GM21786 (cell line): ENCODE data around the gene SDCCAG8.
A peak's percentile ranks its signal among the peaks of the same experiment; 100 is the strongest.

Experiments used
- ATAC-seq: cut with Tn5 transposase; IDR thresholded peaks from one replicate; pipeline ENCODE4 v1.9.1; 2021; ENCODE audit not compliant: unreplicated experiment

SDCCAG8 gene

GRCh38 chr1:243280571-243281129 lies 24.8 kb downstream of the SDCCAG8 start:
- no peak for ATAC-seq

- ATAC-seq = no peak
These were observed 25.8 kb downstream of the SDCCAG8 start for GRCh38 chr1:243281672-243282071.

DNA sequence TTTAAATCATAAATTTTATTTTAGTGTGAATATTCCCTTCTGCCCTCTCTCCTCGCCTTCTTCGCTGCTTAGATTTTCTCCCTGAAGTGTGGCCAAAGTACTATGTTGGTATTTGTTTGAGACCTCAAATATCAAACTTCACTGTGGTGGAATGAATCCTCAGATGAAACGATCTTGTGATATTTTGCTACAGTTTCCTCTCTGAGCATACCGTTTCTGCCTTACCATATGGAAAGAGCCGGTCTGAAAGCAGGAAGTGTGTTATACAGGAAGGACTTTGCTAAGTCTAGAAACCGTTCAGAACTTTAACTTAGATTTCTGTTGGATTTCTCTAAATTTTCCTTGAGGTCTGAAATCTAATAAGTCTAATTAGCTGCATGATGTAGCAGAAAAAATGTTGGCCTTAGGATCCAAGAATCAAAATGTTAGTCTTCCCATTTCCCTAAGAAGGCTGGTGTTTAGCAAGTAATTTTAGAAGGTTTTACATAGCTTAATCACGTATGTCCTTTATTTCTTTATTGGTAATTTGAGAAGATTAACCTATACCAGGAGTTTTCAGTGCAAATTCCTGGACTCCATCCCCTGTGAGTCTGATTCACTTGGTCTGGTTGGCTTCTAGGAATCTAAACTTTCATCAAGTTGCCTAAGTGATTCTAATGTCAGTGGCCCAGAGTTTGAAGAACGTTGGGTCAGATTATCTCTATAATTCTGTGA lies 30.7 kb downstream of the SDCCAG8 start:
- ATAC-seq = no peak

GRCh38 chr1:243287123-243287460 lies 31.3 kb downstream of the SDCCAG8 start:
- no peak for ATAC-seq

DNA sequence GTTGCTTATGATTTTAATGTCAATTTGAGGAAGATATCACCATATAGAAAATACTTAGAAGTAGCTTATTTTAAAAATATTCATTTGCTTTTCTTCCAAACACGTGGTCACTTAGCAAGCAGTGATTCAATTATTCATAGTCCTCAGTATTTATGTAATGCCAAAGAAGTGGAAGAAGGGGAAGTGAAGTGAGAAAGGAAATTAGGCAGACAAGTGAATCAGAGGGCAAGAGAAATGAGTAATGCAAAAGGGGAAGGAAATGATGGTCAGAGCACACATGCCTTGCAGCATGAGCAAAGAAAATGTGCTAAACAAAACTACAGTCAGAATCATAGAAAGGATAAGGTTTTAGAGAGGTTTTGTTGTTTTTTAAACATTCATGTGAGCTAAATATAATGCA lies 31.8 kb downstream of the SDCCAG8 start:
- ATAC-seq = peak; percentile 90

DNA sequence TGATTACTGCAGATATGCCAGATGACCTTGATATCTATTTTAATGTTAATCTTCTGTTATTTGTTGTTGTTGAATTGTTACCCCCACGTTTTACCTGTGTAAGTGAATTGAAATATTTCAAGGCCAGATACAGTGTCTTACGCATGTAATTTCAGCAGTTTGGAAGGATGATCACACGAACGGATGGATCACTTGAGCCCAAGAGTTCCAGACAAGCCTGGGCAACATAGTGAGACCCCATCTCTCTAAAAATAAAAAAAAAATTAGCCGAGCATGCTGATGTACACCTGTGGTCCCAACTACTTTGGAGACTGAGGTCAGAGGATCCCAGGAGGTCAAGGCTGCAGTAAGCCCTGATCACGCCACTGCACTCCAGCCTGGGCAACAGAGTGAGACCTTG lies 32.2 kb downstream of the SDCCAG8 start:
- ATAC-seq = no peak

- no peak for ATAC-seq
These were observed 35.5 kb downstream of the SDCCAG8 start for GRCh38 chr1:243291292-243291691.

DNA sequence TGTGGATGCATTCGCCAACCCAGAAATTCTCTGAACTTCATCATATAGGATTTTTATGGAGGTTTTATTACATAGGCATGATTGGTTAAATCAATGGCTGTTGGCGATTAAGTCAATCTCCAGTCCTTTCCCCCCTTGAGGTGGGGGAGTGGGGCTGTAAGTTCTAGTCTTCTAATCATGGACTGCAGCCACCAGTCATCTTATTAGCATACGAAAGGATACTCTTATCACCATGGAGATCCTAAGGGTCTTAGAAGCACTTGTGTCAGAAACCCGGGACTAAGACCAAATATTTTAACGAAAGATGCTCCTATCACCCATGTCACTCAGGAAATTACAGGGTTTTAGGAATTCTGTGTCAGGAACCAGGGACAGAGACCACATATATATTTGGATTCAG lies 36.3 kb downstream of the SDCCAG8 start:
- ATAC-seq = no peak

- no peak for ATAC-seq
These were observed 38.3 kb downstream of the SDCCAG8 start for GRCh38 chr1:243293941-243294722.

GRCh38 chr1:243294723-243295121 lies 38.9 kb downstream of the SDCCAG8 start:
- no peak for ATAC-seq

DNA sequence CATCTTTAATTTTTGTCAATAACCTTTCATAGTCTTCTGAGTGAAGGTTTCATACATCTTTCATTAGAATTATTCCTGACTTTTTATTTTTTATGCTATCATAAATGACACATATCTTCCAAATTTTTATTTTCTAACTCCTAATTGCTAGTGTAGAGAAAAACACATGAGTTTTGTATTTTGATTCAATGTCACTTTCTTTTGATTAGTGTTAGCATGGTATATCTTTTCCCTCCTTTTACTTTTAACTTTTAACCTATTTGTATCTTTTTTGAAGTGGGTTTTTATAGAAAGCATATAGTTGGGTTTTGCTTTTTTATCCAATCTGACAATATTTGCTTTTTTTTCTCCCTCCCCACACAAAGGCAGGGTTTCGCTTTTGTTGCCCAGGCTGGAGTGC lies 43.2 kb downstream of the SDCCAG8 start:
- ATAC-seq = no peak

GRCh38 chr1:243301059-243301458 lies 45.2 kb downstream of the SDCCAG8 start:
- no peak for ATAC-seq

DNA sequence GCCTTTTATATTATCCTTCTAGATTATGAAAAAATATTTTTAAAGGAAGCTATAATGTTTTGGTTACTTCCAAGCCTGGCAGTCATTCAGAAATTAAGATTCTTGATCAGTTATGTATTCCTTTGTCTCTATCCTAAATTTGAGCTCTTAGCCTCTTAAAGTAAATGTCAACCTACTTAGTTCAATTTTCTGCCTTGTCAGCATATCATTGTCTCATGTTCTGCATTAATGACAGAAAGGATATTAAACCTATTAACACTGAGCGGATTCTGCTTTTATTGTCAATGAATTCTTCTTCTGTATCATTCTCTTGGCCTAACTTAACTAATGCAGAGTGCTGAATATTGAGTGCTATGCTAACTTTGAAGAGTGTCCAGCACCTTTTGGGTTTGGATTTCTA lies 56.0 kb downstream of the SDCCAG8 start:
- ATAC-seq = no peak

GRCh38 chr1:243312952-243313634 lies 57.3 kb downstream of the SDCCAG8 start:
- ATAC-seq = peak; percentile 31

GRCh38 chr1:243313635-243314536 lies 58.0 kb downstream of the SDCCAG8 start:
- ATAC-seq = peak; percentile 75

- no peak for ATAC-seq
These were observed 59.6 kb downstream of the SDCCAG8 start for GRCh38 chr1:243315455-243315854.

DNA sequence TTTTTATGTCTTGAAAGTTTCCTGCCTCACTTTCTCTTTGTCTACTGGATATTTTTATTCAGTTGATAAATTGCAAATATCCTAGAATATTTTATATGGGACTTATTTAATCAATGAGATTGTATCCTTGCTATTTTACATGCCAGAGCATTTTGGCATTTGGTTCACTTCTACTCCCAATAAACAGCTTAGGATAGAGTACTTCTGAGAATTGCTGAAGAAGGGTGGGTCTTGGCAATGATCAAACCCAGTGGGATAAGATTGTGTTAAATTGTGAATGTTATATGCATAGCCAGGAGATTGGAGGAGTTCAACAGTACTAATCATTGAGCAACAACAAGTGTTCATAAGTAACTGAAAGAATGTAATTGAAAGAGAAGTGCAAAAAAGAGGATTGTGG lies 60.1 kb downstream of the SDCCAG8 start:
- no peak for ATAC-seq

DNA sequence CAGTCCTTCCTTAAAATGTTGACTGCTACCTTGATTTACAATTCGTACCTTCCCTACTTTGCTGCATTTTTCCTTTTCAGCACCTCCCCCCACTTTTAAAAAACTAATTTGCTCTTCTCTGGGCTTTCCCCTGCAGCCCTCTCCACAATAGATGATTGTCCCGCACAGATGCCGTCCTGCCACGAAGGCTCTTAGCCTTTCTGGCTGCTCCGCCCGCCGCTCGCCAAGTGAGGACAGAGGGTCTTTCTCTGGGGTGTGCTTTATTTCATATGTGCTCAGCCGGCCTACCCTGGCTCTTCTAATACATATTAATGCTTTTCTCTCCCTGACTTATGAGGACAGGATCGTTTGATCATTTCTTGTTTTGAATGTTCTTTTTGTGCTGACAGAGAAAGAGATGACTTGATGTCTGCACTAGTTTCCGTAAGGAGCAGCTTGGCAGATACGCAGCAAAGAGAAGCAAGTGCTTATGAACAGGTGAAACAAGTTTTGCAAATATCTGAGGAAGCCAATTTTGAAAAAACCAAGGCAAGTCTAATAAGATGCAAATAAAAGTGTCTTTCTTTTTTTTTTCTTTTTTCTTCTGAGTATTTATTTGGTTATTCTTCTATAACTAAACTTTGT lies 60.6 kb downstream of the SDCCAG8 start:
- ATAC-seq = no peak

DNA sequence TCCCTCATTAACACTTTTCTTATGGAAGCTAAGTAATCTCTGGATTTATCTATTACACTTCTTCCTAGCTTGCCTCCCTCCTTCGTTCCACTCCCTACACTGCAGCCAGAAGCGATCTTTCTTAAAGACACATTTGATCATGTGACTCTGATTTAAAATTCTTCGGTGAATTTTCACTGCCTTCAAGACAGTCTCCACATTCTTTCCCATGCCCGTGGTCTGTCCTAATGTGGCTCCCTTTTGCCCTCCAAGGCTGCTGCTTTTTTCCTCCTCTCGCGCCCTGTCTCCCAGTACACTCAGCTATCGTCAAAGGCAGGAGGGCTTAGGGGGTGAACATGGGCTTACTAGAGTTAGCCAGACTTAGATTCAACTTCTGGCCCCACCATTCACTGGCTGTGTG lies 64.4 kb downstream of the SDCCAG8 start:
- no peak for ATAC-seq

DNA sequence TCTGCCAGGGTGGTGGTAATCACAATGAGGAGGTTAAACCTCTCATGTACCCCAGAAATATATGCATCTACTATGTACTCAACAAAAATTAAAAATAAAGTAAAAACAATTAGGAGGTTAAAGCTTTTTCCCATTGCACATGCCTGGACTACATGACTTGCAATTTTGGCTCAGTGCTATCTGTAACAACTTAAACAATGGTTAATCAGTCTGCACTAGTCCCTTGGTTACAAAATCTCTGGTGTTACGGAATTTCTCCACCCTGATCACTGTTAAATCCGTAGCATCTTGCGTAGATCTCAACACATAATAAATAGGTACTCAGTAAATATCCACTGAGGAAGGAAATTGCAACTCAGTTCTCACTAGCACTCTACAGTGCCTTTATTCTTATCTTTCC lies 66.5 kb downstream of the SDCCAG8 start:
- no peak for ATAC-seq
